ENCODE data around the gene SOX14. TPM values are rescaled to one million over a fixed set of nuclear protein-coding genes. Genes with fewer than 3 reads are reported as not detected.

The SOX14 gene
- total RNA-seq, 1 experiment from 2014 or later = not detected

GRCh38 chr3:137737208-137737607, 26.9 kb upstream of the SOX14 start:
- BruUV-seq (replicated peaks) = no TSS peak
- Histone ChIP-seq H3K79me2 (ENCODE audit: low read depth) (no peaks in the 10 kb centered on the region), H3F3A (ENCODE audit: insufficient read depth, low read depth) (no peaks in the 10 kb centered on the region), H2AFZ (no peak overlapping the region), H3K9me2 (ENCODE audit: insufficient read depth) (no peaks in the 10 kb centered on the region), H3K27me3 (ENCODE audit: insufficient read depth, low read depth) (no peaks in the 10 kb centered on the region), H3K27ac (no peak overlapping the region), H4K20me1 (ENCODE audit: insufficient read depth) (no peaks in the 10 kb centered on the region), H3K4me2 (no peak overlapping the region), H3K36me3 (ENCODE audit: low read depth) (no peaks in the 10 kb centered on the region), H3K9me3 (ENCODE audit: insufficient read depth, low read depth) (no peaks in the 10 kb centered on the region; the same call in 1 of the 2 replicates), H3K4me3 (no peak overlapping the region), H3K4me1 (replicated peaks; ENCODE audit: insufficient read depth) (no peaks in the 10 kb centered on the region)
- POLR2A ChIA-PET (ENCODE audit: unreplicated experiment) = no interaction called here
- TF ChIP-seq CTCF (conservative IDR thresholded peaks at IDR 0.05) (no peak), EZH2 (IDR thresholded peaks at IDR 0.05; ENCODE audit: low read depth) (no peak)
- intact Hi-C loops (cut with micrococcal nuclease; ENCODE audit: unreplicated experiment) = no loop called here
- no peak for DNase-seq
- CTCF ChIA-PET = no interaction called here

- Histone ChIP-seq H3K4me1 (replicated peaks; ENCODE audit: insufficient read depth) (no peaks in the 10 kb centered on the region), H3K79me2 (ENCODE audit: low read depth) (no peaks in the 10 kb centered on the region), H3K9me2 (ENCODE audit: insufficient read depth) (no peaks in the 10 kb centered on the region), H3K27ac (no peak overlapping the region), H3K27me3 (ENCODE audit: insufficient read depth, low read depth) (no peaks in the 10 kb centered on the region), H2AFZ (no peak overlapping the region), H3K9me3 (ENCODE audit: insufficient read depth, low read depth) (no peaks in the 10 kb centered on the region; the same call in 1 of the 2 replicates), H3K4me2 (no peak overlapping the region), H4K20me1 (ENCODE audit: insufficient read depth) (no peaks in the 10 kb centered on the region), H3K36me3 (ENCODE audit: low read depth) (no peaks in the 10 kb centered on the region), H3K4me3 (no peak overlapping the region), H3F3A (ENCODE audit: insufficient read depth, low read depth) (no peaks in the 10 kb centered on the region)
- intact Hi-C loops (cut with micrococcal nuclease; ENCODE audit: unreplicated experiment) = no loop called here
- DNase-seq = no peak
- ChIA-PET POLR2A (ENCODE audit: unreplicated experiment) (no interaction called here), CTCF (no interaction called here)
- no TSS peak for BruUV-seq (replicated peaks)
- TF ChIP-seq CTCF (conservative IDR thresholded peaks at IDR 0.05) (no peak), EZH2 (IDR thresholded peaks at IDR 0.05; ENCODE audit: low read depth) (no peak)
These were observed 25.4 kb upstream of the SOX14 start for GRCh38 chr3:137738710-137739109.

- Histone ChIP-seq H4K20me1 (ENCODE audit: insufficient read depth) (no peaks in the 10 kb centered on the region), H3K27me3 (ENCODE audit: insufficient read depth, low read depth) (no peaks in the 10 kb centered on the region), H3K27ac (no peak overlapping the region), H3K36me3 (ENCODE audit: low read depth) (no peaks in the 10 kb centered on the region), H3K9me3 (ENCODE audit: insufficient read depth, low read depth) (no peaks in the 10 kb centered on the region), H3F3A (ENCODE audit: insufficient read depth, low read depth) (no peaks in the 10 kb centered on the region), H3K4me1 (replicated peaks; ENCODE audit: insufficient read depth) (no peaks in the 10 kb centered on the region), H2AFZ (no peak overlapping the region), H3K79me2 (ENCODE audit: low read depth) (no peaks in the 10 kb centered on the region), H3K4me3 (no peak overlapping the region), H3K4me2 (no peak overlapping the region), H3K9me2 (ENCODE audit: insufficient read depth) (no peaks in the 10 kb centered on the region)
- no TSS peak for BruUV-seq (replicated peaks)
- POLR2A ChIA-PET (ENCODE audit: unreplicated experiment) = no interaction called here
- TF ChIP-seq EZH2 (IDR thresholded peaks at IDR 0.05; ENCODE audit: low read depth) = no peak
- no peak for TF ChIP-seq CTCF (conservative IDR thresholded peaks at IDR 0.05)
- intact Hi-C loops (cut with micrococcal nuclease; ENCODE audit: unreplicated experiment) = no loop called here
- CTCF ChIA-PET = no interaction called here
- DNase-seq = no peak
These were observed 20.5 kb upstream of the SOX14 start for GRCh38 chr3:137743608-137744007.

All from PC-9 (cell line).